CD4-positive, alpha-beta T cell treated with Interleukin-6 at 100 ng/mL for 8 hours (primary cell): ENCODE results near the gene ELL2.
"Not testable (repeated sequence)": the region's sequence is repeated elsewhere in the genome, so short reads cannot be mapped to it uniquely, and the experiment has no call there.

Experiments
- DNase-seq: peaks from one replicate; pipeline ENCODE4 v3.0.0-alpha.2; 2020; ENCODE audit warnings: mixed read lengths, low spot score

The ELL2 gene

GRCh38 chr5:95838001-95838520 lies 123.6 kb downstream of the ELL2 start:
- DNase-seq, result no peak

GRCh38 chr5:95837492-95837891 lies 124.2 kb downstream of the ELL2 start:
- DNase-seq, result no peak

GRCh38 chr5:95836971-95837370 lies 124.7 kb downstream of the ELL2 start:
- not testable (repeated sequence) for DNase-seq

DNA sequence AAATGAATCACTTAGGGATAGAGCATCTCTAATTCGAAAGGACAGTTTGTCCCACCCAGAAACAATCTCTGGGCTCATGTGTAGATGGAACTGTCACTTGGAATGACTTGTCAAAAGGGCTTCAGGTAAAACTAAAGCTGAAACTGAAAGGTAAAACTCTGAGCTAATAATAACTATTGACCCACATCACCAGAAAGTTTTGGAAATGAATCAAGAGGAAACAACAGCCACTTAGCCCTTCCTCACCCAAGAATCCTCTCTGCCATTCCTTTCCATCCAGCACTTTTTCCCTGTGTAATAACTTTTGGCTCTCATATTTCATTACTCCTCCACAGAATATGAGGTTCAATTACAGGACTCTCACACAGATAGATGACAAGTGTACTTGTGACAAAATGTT lies 125.1 kb downstream of the ELL2 start:
- DNase-seq, result no peak

DNA sequence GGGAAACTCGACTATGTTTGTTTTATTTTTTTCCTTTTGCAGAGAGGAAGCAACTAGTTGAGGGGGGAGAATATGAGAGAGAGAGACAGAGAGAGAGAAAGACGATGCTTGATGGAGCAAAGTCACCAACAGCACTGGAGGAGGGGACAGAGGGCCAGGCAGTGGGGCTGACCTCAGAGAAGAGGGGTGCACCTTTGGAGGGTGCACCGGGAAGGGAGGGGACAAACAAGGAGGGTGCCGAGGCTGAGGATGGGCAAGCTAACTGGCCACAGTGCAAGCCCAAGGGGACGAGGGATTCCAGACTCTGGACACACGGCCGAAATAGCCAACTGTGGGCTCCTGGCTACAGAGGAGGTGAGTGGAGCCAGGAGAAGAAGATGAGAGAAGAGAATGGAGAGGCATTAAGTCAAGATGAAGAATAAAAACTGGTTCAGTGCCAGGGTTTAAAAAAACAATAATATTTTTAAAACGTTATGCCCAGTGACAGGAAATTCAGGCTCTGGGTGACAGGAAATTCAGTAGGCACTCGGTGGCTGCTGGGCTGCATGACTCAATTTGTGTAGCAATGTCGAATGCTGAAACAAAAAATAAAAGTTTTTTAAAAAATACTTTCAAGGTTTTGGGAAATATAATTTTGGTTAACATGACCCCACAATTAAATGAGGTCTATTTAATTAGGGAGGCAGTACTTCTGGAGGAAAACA lies 125.8 kb downstream of the ELL2 start:
- peak; percentile 69 for DNase-seq
